Testis (tissue), 2 donors: Measurements from ENCODE around the gene GUCD1.

Experiments
- CTCF ChIP-seq, 3 experiments: fragments of 450-650 bp in 2 of 3; fragments of 200-600 bp in 1 of 3; sonication (generic) in 1 of 3; IDR thresholded peaks; one replicate each; pipeline ENCODE4 v1.5.1; 2016 to 2019; ENCODE audit warnings: antibody characterized with exemption in 3 of 3, mild to moderate bottlenecking in 2 of 3, moderate library complexity in 1 of 3
- POLR2A ChIP-seq: fragments of 450-650 bp; IDR thresholded peaks from one replicate; pipeline ENCODE4 v1.6.1; 2017; ENCODE audit warnings: antibody characterized with exemption, mild to moderate bottlenecking, moderate library complexity

GRCh38 chr22:24585927-24586546, 31.1 kb upstream of the GUCD1 start:
- TF ChIP-seq CTCF (IDR thresholded peaks at IDR 0.05) (no peak), POLR2A (no peak)
